Measurements from ENCODE around the gene FAM229A.
A peak's percentile ranks its signal among the peaks of the same experiment; 100 is the strongest.
"Not testable (repeated sequence)": the region's sequence is repeated elsewhere in the genome, so short reads cannot be mapped to it uniquely, and the experiment has no call there.

The FAM229A gene

DNA sequence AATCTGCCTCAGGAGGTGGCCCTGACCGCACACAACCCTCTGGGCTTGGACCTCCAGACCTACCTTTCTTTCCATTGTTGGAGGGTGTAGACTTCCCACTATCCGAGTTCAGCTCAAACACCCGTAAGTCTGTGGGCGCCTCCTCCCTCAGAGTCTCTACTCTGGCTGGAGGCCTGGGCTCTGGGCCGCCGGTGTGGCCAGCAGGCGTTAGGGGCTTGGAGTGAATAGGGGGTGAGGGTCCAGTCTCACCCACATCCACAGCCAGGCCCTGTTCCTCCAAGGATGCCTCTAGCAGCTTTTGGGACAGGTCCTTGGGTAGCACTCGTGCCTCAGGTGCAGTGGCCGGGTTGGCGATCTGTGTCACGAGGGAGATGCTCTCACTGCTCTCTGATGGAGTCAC, 13.9 kb upstream of the FAM229A start:
- DNase-seq, result no peak

DNA sequence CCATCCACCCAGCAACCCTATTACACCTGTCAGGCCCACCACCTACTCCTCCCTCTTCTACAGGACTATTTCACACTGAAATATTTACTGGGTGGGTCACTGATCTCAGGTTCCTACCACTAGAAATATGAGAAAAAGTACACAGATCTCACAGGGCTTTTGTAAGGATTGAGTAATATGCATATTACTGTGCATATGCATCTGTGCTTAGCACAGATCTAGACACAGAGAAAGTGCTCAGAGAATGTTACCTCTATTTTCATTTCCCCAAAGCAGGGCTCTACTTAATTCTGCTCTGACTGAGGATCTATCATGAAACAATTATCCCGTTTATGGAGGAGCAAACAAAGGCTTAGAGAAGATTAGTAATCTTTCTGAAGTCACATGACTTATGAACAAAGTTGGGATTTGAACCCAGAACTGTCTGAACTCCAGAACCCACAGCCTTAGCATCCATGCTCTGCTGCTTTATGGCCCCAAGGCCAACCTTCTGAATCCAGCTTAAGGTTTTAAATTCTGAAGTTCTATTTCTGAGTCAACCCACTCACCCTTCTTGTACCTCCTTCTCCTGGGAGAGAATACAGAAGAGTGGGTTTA, 11.8 kb upstream of the FAM229A start:
- no peak for DNase-seq

DNA sequence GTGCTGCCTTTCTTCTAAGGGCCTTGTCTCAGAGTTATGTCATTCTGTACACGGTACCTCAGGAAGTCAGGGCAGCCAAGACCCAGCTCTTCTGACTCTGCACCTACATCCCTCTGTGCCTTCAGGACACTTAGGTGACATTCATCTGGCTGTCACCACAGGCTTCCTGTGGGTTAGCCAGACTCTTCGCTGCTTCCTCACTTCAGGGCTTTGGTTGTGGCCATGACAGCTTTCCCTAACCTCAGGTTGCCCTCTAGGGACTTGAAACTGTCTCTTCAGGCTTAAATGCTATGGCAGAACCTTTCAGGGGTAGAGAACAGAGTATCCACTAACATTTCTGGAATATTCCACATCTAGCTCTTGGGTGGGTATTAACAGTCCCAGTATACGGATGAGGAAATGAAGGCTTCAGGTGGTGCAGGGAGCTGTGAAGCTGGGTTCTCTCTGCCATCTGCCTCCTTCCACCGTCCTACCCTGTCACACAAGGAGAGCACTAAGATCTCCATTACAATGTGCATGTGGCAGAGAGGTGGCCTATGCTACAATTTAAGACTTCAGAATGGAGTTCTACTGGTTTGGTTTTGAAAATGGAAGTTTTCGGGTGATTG, 10.0 kb upstream of the FAM229A start:
- DNase-seq, result no peak

DNA sequence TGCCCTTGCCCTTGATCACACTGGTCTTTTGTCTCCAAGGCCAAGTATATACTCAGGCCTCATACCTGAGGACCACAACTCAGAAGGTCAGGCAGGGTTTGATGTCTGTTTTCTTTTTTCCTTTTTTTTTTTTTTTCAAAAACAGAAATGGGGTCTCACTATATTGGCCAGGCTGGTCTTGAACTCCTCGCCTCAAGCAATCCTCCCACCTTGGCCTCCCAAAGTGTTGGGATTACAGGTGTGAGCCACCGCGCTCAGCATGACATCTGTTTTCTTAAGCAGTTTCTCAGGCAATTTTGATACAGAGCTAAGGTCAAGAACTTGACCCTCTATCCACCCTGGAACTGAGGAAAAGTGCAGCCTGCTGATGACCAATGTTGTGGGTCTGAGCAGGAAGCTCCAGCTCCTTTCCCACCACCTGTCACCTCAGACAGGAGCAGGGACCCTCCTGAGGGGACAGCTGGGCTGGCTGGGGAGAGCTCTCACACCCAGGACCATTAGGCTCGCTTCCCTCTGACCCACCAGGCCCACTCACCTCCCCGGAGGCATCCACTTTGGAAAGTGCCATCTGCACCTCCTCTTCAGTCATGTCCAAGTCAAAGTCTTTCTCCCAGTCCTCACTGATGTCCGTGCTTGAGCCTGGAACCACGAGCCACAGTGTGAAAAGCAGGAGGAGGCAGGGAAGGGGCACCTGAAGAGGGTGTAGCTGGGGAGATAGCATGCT, 5.8 kb upstream of the FAM229A start:
- no peak for DNase-seq

DNA sequence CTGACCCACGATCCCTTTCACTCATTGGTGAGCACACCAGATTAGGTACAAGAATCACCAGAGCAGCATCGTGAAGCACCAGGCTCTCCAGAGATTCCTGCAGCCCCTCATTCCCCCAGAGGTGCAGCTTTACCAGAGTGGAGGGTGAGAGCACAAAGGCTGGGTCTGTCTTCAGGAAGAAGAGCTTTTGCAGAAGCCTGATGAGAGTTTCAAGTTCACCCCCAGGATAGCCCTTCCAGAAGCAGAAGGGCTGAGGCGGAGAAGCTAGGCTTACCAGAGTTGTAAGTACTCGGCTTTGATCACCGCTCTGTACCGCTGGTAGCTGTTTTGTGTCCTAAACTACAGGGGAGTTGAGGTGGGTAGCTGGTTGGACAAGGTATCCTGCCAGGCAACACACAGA, 3.2 kb upstream of the FAM229A start:
- no peak for DNase-seq

DNA sequence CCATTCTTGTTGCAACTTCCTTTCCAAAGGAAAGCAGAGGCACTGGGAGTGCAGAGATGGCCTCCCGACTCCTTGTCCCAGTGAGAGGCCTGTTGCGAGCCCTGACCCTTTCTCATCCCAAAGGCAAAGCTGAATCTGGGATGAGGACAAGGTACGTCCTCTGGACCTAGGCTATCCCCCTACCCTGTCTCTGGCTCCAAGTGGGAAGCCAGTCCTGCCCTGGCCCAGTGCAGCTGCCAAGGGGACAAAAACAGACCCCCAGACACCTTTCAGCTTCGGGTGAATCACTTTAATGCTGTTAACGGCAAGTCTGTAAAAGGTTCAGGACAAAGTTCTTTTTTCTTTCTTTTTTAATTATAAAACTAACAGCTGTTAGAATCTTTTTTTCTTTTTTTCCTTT, 2.6 kb upstream of the FAM229A start:
- no peak for DNase-seq

DNA sequence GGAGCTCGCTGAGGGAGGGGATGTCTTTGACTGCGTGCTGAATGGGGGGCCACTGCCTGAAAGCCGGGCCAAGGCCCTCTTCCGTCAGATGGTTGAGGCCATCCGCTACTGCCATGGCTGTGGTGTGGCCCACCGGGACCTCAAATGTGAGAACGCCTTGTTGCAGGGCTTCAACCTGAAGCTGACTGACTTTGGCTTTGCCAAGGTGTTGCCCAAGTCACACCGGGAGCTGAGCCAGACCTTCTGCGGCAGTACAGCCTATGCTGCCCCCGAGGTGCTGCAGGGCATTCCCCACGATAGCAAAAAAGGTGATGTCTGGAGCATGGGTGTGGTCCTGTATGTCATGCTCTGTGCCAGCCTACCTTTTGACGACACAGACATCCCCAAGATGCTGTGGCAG, 1.4 kb upstream of the FAM229A start:
- no peak for DNase-seq

DNA sequence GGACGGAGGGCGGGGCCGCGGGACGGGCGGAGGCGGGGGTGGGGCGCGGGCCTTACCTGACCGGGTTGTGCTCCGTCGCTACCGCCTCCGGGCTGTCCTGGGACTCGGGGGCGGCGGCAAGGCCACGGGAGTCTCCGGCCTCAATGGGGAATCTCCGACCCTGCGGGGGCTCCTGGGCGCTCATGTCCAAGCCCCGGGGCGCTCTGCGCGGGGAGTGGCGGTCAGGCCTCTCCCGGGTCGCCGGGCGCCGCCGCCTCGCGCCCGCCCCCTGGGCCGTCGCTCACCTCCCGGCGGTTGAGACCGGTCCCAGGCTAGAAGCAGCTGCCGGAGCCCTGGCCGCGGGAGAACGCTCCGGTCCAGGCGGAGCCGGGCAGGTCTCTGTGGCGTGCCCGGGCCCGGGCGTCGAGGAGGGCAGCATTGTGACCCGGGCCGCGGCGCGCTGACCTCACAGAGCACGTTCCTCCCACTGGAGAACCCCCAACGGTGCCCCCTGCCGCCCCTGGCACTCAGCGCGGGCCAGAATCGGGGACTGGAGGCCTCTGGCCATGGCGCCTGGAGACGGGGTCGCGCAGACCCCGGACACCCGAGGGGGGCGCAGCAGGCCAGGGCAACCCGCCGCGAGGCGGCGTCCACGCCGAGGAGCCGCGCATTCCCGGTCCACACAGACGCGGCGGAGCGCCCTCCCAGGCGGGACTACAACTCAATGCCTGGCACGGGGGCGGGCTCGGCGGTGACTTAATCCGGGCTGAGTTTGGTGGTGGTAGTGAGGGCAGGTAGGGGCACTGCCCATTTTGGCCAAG, 411 bp downstream of the FAM229A start:
- DNase-seq, result peak; percentile 42

DNA sequence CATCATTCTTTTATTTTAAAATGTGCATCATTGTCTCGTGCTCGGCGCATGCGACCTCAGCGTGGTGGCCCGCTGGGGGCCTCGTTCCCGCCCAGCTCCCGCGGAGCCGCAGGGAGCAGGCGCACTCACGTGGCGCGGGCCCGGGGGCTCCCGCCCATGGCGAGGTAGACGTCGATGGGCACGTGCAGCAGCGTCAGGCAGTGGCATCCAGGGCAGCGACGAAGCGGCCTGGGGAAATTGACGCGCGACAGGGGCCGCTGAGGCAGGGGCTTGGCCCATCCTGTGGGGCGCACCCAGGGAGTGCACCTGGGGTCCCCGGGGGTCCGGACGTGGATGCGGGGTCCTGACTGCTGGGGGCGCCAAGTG, 994 bp downstream of the FAM229A start:
- no peak for DNase-seq

DNA sequence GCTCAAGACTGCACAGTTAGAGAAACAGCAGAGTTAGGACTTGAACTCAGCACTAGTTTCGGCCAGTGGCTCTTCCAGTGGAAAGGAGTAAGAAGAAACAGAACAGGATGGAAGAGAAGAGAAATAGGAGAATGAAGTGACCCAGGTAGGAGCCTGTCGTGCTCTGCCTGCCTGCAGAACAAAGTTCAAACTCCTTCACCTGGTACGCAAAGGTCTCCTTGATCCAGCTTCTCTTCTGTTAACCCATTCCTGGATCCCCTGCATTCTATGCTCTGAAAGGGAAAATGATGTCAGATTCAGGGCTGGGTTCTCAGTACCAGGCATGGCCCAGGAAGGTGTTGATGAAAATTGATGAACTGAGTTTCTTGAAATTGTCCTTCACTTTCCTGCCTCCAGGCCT, 3.9 kb downstream of the FAM229A start:
- no peak for DNase-seq

DNA sequence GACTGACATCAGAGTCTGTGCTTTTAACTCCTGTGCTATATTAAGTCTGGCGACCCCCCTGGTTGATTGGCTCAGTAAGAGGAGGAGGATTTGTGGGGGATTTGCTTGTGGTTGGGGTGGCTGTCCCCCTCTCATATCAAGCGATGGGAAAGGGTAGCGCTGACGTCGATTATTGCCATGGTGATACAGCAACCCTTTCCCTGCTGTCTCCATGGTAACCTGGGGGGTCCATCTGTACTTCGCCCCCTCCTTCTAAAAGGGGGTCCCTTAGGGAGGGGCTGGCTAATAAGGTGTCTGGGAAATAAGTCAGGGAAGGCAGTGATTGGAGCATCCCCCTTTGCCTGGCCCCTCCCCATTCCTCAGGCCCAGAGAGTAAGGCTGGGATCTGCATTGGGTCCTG, 4.7 kb downstream of the FAM229A start:
- DNase-seq, result no peak

DNA sequence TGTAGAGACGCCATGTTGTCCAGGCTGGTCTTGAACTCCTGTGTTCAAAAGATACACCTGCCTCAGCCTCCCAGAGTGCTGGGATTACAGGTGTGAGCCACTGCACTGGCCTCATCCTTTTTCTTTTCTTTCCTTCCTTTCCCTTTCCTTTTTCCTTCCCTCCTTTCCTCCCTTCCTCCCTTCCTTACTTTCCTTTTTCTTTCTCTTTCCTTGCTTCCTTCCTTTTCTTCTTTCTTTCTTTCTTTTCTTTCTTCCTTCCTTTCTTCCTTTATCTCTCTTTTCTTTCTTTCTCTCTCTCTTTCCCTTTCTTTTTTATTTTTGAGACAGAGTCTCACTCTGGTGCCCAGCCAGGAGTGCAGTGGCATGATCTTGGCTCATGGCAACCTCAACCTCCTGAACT, 5.8 kb downstream of the FAM229A start:
- DNase-seq, result no peak

DNA sequence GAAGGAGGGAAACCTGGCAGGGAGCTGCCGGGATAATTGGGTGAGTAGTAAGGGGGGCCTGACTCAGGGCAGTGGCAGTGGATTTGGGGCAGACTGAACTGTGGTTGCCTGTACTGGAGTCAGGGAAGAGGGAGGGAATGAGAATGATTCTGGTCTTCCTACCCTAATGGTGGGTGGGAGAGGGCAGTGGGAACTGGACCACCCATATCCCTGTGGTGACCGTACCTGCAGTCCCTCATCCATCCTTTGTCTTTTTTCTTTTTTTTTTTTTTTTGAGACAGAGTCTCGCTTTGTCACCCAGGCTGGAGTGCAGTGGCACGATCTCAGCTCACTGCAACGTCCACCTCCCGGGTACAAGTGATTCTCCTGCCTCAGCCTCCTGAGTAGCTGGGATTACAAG, 6.5 kb downstream of the FAM229A start:
- DNase-seq, result not testable (repeated sequence)

DNA sequence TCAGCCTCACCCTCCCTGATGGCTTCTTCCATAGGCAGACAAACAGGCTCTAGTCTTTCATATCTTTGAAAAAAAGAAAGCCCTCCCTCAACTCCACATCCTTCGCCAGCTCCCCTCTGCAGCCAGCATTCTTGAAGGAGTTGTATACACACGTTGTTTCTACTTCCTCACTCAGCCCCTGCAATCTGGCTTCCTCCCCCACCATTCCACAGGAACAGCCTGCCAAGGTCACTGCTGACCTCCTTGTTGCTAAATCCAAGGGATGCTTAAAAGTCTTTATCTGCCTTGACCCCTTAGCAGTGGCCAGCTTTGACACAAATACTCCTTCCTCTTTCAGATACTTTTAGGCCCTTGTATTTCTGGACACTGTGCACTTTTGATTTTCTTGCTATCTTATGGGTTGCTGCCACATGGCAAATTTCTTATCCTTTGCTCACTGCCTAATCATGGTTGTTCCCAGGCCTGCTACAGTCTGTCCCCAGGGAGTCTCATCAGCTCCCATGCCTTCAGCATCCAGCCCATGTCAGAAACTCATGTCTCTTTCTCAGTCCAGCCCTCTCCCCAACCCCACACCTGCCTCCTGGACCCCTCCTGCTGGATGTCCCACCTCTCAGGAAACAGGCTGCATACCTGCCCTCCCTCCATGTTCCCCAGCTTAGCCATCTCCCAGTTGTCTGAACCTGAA, 8.3 kb downstream of the FAM229A start:
- no peak for DNase-seq

DNA sequence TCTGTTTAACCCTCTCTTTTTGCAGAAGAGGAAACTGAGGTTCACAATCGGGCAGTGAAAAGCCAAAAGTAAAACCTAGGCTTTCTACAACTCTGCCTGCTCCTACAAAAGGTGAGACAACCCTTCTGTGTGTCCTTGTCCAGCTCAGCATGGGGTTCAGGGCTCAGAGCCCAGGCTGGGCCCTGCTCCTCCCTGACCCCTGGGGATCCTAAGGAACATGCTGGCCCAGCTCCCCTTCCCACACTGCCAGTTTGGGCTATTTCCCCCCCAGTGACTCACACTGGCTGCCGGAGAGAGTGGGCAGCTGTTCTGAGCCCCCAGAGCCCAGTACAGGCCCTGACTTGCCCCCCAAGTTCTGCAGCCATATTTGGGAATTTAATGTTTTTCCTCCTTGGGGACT, 8.9 kb downstream of the FAM229A start:
- no peak for DNase-seq

DNA sequence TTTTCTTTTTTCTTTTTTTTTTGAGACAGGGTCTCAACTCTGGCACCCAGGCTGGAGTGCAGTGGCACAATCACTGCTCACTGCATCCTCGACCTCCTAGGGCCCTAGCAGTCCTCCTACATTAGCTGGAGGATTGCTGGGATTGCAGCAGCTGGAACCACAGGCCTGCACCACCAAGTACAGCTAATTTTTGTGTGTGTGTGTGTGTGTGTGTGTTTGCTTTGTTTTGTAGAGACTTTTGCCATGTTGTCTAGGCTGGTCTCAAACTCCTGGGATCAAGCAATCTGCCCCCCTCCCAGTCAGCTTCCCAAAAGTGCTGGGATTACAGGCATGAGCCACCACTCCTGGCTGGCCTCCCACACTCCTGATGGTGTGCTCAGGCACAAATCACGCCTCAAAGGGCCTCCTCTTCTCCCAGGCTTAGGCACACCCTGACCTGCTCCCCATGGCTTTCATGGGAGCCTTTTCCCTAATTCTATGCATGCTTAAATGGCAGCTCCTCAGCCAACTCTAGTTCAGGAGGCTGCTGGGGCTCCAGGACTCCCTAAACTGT, 9.4 kb downstream of the FAM229A start:
- DNase-seq, result no peak

DNA sequence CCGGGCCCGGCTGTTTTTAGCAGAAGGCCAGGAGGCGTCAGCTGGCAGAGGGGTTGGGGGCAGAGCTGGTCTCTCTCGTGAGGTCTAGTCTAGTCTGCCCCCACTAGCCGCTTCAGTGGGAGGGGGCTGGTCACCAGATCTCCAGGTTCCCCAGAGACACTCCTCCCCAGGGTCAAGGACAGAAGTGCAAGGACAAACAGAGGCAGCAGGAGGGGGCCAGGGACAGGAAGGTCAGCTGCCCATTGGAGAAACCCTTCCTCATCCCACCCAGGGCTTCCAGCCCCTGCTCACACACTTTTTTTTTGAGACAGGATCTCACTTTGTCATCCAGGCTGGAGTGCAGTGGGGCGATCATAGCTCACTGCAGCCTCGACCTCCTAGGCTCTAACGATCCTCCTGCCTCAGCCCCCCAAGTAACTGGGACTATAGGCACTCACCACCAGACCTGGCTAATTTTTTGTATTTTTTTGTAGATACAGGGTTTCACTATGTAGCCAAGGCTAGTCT, 10.0 kb downstream of the FAM229A start:
- DNase-seq, result no peak

DNA sequence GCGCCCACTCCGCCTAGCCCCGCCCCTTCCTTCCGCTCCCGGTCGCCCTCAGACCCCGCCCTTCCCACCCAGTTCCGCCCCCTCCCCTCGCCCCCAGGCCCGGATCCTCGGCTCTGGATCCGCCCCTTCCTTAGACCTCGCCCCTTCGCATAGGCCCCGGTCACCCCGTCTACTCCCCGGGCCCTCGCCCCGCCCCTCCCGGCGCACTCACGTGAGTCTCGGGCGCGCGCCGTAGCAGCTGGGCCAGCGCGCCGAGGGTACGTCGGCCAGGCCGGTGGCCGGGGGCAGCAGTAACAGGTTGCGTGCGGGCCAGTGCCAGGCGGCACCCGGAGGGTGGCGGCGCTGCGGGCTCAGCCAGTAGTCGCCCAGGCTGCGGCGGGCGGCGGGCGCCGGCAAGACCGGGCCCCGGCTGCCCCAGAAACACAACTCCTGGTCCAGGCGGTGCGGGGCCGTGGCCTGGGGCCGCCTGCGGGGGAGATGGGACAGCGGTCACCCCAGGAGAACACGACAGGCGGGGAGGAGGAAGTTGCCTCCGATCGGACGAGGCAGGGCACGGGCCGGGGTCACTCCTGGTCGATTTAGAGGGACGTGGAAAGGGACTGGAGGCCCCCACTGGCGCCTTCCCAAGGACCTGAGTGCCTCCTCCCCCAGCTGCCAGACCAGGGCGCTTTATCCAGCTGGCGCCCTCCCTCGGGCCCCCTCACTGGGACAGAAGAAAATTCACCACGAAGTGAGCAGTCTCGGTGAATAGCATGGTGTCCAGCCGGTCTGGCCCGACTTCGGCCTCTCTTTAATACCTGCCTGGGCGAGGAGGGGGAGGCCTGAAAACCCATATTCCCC, 10.7 kb downstream of the FAM229A start:
- DNase-seq, result peak; percentile 93

DNA sequence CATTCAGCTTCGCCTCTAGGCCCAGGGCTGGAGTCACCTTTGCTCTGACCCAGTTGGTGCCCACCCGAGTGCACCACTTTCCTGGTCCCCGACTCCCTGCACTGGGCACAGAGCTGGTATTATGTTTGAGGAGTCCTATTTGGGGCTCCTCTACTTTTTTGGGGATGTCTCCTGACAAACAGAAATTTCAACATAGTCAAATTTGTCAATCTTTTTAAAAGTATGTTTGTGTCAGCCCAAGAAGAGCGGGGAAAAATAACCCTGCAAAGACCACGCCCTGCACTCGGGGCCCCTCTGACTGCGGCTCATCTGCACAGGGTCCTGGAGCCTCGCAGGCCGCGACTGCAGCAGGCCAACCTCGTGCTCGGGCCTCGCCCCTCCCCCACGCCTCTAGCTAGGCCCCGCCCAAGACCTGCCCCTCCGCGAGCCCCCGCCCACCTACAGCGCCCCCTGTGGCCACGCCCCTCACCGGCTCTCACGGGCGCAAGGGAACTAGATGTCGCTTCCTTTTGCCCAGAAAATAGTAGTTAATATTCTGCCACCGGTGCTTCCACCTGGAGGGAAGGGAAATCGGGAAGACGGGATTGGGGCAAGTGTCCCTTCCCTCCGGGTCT, 11.4 kb downstream of the FAM229A start:
- peak; percentile 75 for DNase-seq

DNA sequence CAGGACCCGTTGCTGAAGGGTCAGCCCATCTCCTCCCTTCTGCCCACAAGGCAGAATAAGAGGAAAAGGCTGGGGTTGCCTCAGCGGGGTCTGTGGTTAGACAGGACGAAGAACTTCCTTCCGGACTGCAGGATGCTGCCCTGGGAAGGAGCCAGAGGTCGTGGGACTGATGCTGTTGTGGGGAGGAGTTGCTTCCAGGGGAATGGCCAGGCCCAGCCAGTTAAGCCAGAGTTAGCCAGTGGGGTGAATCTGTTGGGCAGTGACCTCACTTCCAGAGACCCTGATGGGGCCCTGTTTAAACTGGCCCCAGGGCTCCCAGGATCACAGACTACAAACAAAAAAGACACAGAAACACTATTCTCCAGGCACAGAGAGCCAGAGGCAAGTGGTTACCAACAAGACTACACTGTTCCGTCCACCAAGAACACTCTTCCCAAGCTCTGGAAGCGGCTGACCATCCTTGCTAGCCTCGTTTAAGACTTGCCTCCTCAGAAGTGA, 13.0 kb downstream of the FAM229A start:
- no peak for DNase-seq

DNA sequence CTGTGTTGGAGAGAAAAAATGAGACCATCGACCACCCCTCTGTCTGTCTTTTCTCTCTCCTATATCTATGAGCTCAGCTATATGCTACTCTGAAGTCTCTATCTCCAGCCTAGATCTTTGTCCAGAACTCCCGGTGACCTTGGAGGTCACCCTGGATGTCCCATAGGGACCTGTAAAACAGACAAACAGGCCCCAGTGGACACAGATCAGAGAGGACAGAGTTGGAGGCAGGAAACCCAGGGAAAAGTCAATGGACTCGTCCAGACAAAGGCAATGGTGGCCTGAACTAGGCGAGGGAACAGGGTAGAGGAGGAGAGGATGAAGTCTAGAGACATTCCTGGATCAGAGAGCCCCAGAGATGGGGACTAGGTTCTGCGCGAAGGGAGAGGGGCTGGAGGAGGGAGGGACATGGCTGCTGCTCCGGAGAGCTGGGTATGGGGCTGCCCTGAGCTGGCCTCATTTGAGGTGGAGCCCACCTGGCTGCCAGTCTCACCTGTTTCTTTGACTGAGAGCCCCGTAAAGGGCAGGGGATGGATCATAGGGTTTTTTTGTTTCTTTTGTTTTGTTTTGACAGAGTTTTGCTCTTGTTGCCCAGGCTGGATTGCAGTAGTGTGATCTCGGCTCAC, 15.6 kb downstream of the FAM229A start:
- no peak for DNase-seq

Data from NCI-H146 (cell line).